Trophoblast cell (in vitro differentiated cells and primary cell): ENCODE data around the gene SLC2A10.

ENCODE experiments used
- DNase-seq, 2 donors: peaks; one replicate each; pipeline ENCODE4 v3.0.0-alpha.2; 2016
- H2AFZ ChIP-seq: 2 replicates; pipeline ENCODE4 v1.6.1; 2013; ENCODE audit warnings: low read length, moderate library complexity, mild to moderate bottlenecking; ENCODE audit not compliant: insufficient read depth, poor library complexity
- H2AK5ac ChIP-seq: 2 replicates; pipeline ENCODE4 v1.6.1; 2013; ENCODE audit warnings: mild to moderate bottlenecking, low read length
- H2BK120ac ChIP-seq: 2 replicates; pipeline ENCODE4 v1.6.1; 2013; ENCODE audit warnings: low read length, mild to moderate bottlenecking, moderate library complexity; ENCODE audit not compliant: insufficient read depth, poor library complexity
- H2BK12ac ChIP-seq: 2 replicates; pipeline ENCODE4 v1.6.1; 2013; ENCODE audit warnings: mild to moderate bottlenecking, low read length, moderate library complexity
- H2BK5ac ChIP-seq: 2 replicates; pipeline ENCODE4 v1.6.1; 2013; ENCODE audit warnings: low read length, low read depth, moderate library complexity, mild to moderate bottlenecking; ENCODE audit not compliant: poor library complexity
- H3K14ac ChIP-seq: 2 replicates; pipeline ENCODE4 v1.6.1; 2013; ENCODE audit warnings: mild to moderate bottlenecking, low read length
- H3K18ac ChIP-seq: 2 replicates; pipeline ENCODE4 v1.6.1; 2013; ENCODE audit warnings: mild to moderate bottlenecking, low read length
- H3K23ac ChIP-seq: 2 replicates; pipeline ENCODE4 v1.6.1; 2013; ENCODE audit warnings: low read length
- H3K27ac ChIP-seq: 2 replicates; pipeline ENCODE4 v1.5.1; 2013; ENCODE audit warnings: low read depth, mild to moderate bottlenecking, inconsistent platforms, low read length, moderate library complexity
- H3K27me3 ChIP-seq: 2 replicates; pipeline ENCODE4 v1.6.1; 2013; ENCODE audit warnings: inconsistent platforms, mild to moderate bottlenecking, low read length, moderate library complexity; ENCODE audit not compliant: insufficient read depth
- H3K36me3 ChIP-seq, 2 experiments: 1 replicate in 1 of 2; 2 replicates in 1 of 2; pipeline ENCODE4 v1.6.1; 2013; ENCODE audit warnings: low read length in 2 of 2, mild to moderate bottlenecking in 2 of 2, moderate library complexity in 1 of 2; ENCODE audit not compliant: insufficient read depth in 2 of 2, control insufficient read depth in 1 of 2
- H3K4ac ChIP-seq: 2 replicates; pipeline ENCODE4 v1.6.1; 2013; ENCODE audit warnings: low read depth, mild to moderate bottlenecking, low read length, moderate library complexity
- H3K4me1 ChIP-seq, 2 experiments: 1 replicate in 1 of 2; 2 replicates in 1 of 2; pipeline ENCODE4 v1.6.1; 2013; ENCODE audit warnings: low read length in 2 of 2, mild to moderate bottlenecking in 2 of 2, moderate library complexity in 1 of 2; ENCODE audit not compliant: insufficient read depth in 2 of 2, control insufficient read depth in 1 of 2
- H3K4me2 ChIP-seq: 2 replicates; pipeline ENCODE4 v1.6.1; 2013; ENCODE audit warnings: inconsistent platforms, mild to moderate bottlenecking, low read length, moderate library complexity
- H3K4me3 ChIP-seq: 2 replicates; pipeline ENCODE4 v1.5.1; 2013; ENCODE audit warnings: mild to moderate bottlenecking, low read depth, low read length, inconsistent platforms
- H3K79me1 ChIP-seq: one replicate; pipeline ENCODE4 v1.6.1; 2013; ENCODE audit warnings: low read length
- H3K79me2 ChIP-seq: 2 replicates; pipeline ENCODE4 v1.6.1; 2013; ENCODE audit warnings: low read length, mild to moderate bottlenecking; ENCODE audit not compliant: control insufficient read depth, insufficient read depth, poor library complexity
- H3K9ac ChIP-seq: 2 replicates; pipeline ENCODE4 v1.6.1; 2013; ENCODE audit warnings: mild to moderate bottlenecking, low read length
- H3K9me3 ChIP-seq: 2 replicates; pipeline ENCODE4 v1.6.1; 2013; ENCODE audit warnings: low read depth, mild to moderate bottlenecking, control low read depth, inconsistent platforms, low read length; ENCODE audit not compliant: insufficient read depth
- H4K12ac ChIP-seq: 2 replicates; pipeline ENCODE4 v1.6.1; 2013; ENCODE audit warnings: low read depth, mild to moderate bottlenecking, low read length, moderate library complexity
- H4K8ac ChIP-seq: 2 replicates; pipeline ENCODE4 v1.6.1; 2013; ENCODE audit warnings: low read depth, mild to moderate bottlenecking, low read length, moderate library complexity
- H4K91ac ChIP-seq: one replicate; pipeline ENCODE4 v1.6.1; 2013; ENCODE audit warnings: low read depth, mild to moderate bottlenecking, low read length, moderate library complexity
- WGBS: extraction: QIAGEN DNeasy Blood & Tissue Kit; methylation state at CpG from one replicate; pipeline ENCODE4 v1.1.7; 2013; ENCODE audit warnings: missing lambda C conversion rate; ENCODE audit not compliant: insufficient read length, insufficient coverage; ENCODE audit errors: extremely low coverage; 5-methylcytosine and 5-hydroxymethylcytosine counted together

The SLC2A10 gene

GRCh38 chr20:46764068-46764467 lies 54.6 kb downstream of the SLC2A10 start:
- Histone ChIP-seq H3K18ac (no peak overlapping the region), H3K4me2 (no peak overlapping the region), H2BK12ac (no peak overlapping the region), H2AFZ (no peak overlapping the region), H3K27me3 (no peaks in the 10 kb centered on the region), H4K91ac (no peak overlapping the region), H3K9me3 (peaks cover 2% of the 10 kb centered on the region), H2BK5ac (no peak overlapping the region), H3K36me3 (no peaks in the 10 kb centered on the region), H2BK120ac (no peak overlapping the region), H3K4me1 (peaks cover 0 to 2% of the 10 kb centered on the region in 2 experiments), H3K79me1 (no peaks in the 10 kb centered on the region), H3K9ac (no peak overlapping the region), H3K27ac (no peak overlapping the region), H3K14ac (no peak overlapping the region), H3K4me3 (no peak overlapping the region), H3K23ac (no peak overlapping the region), H3K79me2 (no peaks in the 10 kb centered on the region), H4K12ac (no peak overlapping the region), H3K4ac (no peak overlapping the region), H4K8ac (no peak overlapping the region), H2AK5ac (no peak overlapping the region)
- whole genome bisulfite sequencing: no CpG with 5 or more reads among the region's 4 CpGs
- DNase-seq: no peak

DNA sequence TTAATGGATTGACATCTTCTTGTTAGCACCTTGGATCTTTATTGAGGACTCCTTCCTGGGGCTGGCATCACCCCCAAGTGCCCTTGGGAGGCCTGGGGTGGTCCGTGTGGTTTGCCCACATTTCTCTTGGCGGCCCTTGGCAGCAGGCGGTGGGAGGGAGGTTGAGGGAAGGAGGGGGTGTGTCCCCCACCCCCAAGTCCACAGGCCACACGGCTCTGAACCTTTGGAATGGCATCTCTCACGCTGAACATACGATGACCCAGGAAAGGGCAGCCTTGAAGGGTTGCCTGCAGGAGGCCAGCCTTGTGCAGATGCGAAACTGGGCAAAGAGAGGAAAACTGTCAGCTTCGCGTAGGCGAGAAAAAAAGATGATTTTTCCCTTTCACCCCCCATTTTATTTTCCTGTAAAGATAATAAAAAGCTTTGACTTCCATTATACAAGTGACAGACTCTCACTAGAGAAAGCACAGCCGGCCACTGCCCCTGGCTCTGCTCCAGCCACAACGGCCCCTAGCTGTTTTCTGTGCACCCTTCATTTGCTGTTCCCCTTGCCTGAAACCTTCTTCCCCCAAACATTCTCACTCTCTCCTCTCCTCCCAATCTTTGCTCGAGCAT lies 56.2 kb downstream of the SLC2A10 start:
- Histone ChIP-seq H2BK12ac (no peak overlapping the region), H2AK5ac (no peak overlapping the region), H3K27me3 (no peaks in the 10 kb centered on the region), H3K9ac (no peak overlapping the region), H3K4me3 (no peak overlapping the region), H4K12ac (no peak overlapping the region), H3K9me3 (peaks cover 2% of the 10 kb centered on the region), H3K18ac (no peak overlapping the region), H2AFZ (no peak overlapping the region), H2BK5ac (no peak overlapping the region), H2BK120ac (no peak overlapping the region), H3K36me3 (no peaks in the 10 kb centered on the region), H3K4me1 (peaks cover under 1 to 2% of the 10 kb centered on the region in 2 experiments), H3K23ac (no peak overlapping the region), H3K79me1 (no peaks in the 10 kb centered on the region), H3K4me2 (no peak overlapping the region), H3K79me2 (no peaks in the 10 kb centered on the region), H3K4ac (no peak overlapping the region), H4K8ac (no peak overlapping the region), H4K91ac (no peak overlapping the region), H3K27ac (no peak overlapping the region), H3K14ac (no peak overlapping the region)
- no CpG with 5 or more reads among the region's 13 CpGs for WGBS
- no peak for DNase-seq

GRCh38 chr20:46767127-46767761 lies 57.8 kb downstream of the SLC2A10 start:
- H2BK120ac ChIP-seq: no peak overlapping the region
- H2BK12ac ChIP-seq: no peak overlapping the region
- H3K18ac ChIP-seq: no peak overlapping the region
- H4K12ac ChIP-seq: no peak overlapping the region
- H3K9me3 ChIP-seq: no peaks in the 10 kb centered on the region
- no peak overlapping the region for H2AK5ac ChIP-seq
- H3K4me2 ChIP-seq: no peak overlapping the region
- no peak overlapping the region for H3K14ac ChIP-seq
- no peak overlapping the region for H4K91ac ChIP-seq
- no peak overlapping the region for H3K23ac ChIP-seq
- no peak overlapping the region for H3K4ac ChIP-seq
- no peaks in the 10 kb centered on the region for H3K79me1 ChIP-seq
- WGBS: no CpG with 5 or more reads among the region's 4 CpGs
- H3K9ac ChIP-seq: no peak overlapping the region
- no peaks in the 10 kb centered on the region for H3K79me2 ChIP-seq
- H2AFZ ChIP-seq: no peak overlapping the region
- H3K36me3 ChIP-seq: no peaks in the 10 kb centered on the region
- no peaks in the 10 kb centered on the region for H3K27me3 ChIP-seq
- peaks cover 2 to 6% of the 10 kb centered on the region in 2 experiments for H3K4me1 ChIP-seq
- H2BK5ac ChIP-seq: no peak overlapping the region
- peak; percentile 23 to 73 for DNase-seq
- H3K4me3 ChIP-seq: no peak overlapping the region
- no peak overlapping the region for H3K27ac ChIP-seq
- no peak overlapping the region for H4K8ac ChIP-seq

DNA sequence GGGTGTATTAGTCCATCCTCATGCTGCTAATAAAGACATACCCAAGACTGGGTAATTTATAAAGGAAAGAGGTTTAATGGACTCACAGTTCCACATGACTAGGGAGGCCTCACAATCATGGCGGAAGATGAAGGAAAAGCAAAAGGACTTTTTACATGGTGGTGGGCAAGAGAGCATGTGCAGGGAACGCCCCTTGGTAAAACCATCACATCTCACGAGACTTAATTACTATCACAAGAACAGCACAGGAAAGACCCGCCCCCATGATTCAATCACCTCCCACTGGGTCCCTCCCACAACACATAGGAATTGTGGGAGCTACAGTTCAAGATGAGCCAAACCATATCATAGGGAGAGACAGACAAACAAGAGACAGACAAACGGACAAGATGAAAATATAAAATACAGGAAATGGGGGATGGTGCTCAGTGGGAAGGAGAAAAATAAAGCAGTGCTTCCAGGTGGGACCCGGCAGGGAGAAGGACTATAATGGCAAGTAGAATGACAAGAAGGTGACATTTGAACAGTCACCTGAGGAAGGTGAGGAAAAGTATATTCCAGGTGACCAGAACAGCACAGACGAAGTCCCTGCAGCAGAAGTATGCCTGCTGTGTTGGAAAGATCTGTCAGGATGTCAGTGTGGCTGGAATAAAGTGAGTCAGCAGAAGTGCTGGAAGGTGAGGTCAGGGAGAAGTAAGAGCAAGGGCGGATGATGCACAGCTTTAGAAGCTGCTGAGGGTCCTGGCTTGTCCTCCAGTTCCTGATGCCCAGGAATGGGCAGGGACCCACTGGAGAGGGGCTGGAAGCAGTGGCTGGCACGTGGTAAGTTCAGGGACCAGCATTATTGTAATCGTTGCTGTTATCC lies 61.1 kb downstream of the SLC2A10 start:
- Histone ChIP-seq H2AFZ (no peak overlapping the region), H4K91ac (no peak overlapping the region), H3K14ac (no peak overlapping the region), H3K9ac (no peak overlapping the region), H3K18ac (no peak overlapping the region), H3K23ac (no peak overlapping the region), H2BK5ac (no peak overlapping the region), H4K12ac (no peak overlapping the region), H2BK12ac (peak overlapping the region; percentile 4), H3K4me2 (no peak overlapping the region), H3K36me3 (no peaks in the 10 kb centered on the region), H2BK120ac (no peak overlapping the region), H3K27me3 (no peaks in the 10 kb centered on the region), H3K79me1 (no peaks in the 10 kb centered on the region), H3K4me1 (peaks cover 0 to 6% of the 10 kb centered on the region in 2 experiments), H3K9me3 (no peaks in the 10 kb centered on the region), H4K8ac (no peak overlapping the region), H3K4me3 (no peak overlapping the region), H3K4ac (no peak overlapping the region), H2AK5ac (no peak overlapping the region), H3K79me2 (no peaks in the 10 kb centered on the region), H3K27ac (no peak overlapping the region)
- WGBS: no CpG with 5 or more reads among the region's 10 CpGs
- DNase-seq: no peak
